AG10803 (cell line): Measurements from ENCODE around the gene CATSPERZ.

Experiments
- DNase-seq: peaks from one replicate; pipeline ENCODE4 v3.0.0; 2010; ENCODE audit warnings: low read depth
- H3K4me3 ChIP-seq: 2 replicates; pipeline ENCODE4 v1.5.1; 2011; ENCODE audit warnings: mild to moderate bottlenecking, low read length, control low read depth
- CTCF ChIP-seq: conservative IDR thresholded peaks from 2 replicates; pipeline ENCODE4 v1.5.1; 2011; ENCODE audit warnings: mild to moderate bottlenecking, low read length, control low read depth, inconsistent platforms

Gene CATSPERZ

GRCh38 chr11:64299847-64300648 lies at the start of gene CATSPERZ:
Gene CATSPERZ (plus strand): TSS chr11:64300358. CDS start chr11:64300411, 53 bp downstream.
- H3K4me3 ChIP-seq: peak within 1 kb of the TSS; percentile 44
- no peak for TF ChIP-seq CTCF
- no peak for DNase-seq

GRCh38 chr11:64250415-64251015 lies 49.6 kb upstream of the CATSPERZ start:
- no peak for TF ChIP-seq CTCF
- peak overlapping the region; percentile 67 for H3K4me3 ChIP-seq
- no peak for DNase-seq

GRCh38 chr11:64251016-64251752 lies 49.0 kb upstream of the CATSPERZ start, which contains the start of gene PLCB3:
Gene PLCB3 (plus strand): TSS chr11:64251530. CDS start chr11:64251650, 120 bp downstream.
- peak; percentile 37 for DNase-seq
- TF ChIP-seq CTCF: peak; percentile 43
- peak within 1 kb of the TSS; percentile 78 for H3K4me3 ChIP-seq

- peak overlapping the region; percentile 78 for H3K4me3 ChIP-seq
- no peak for DNase-seq
- TF ChIP-seq CTCF: no peak
Measured at GRCh38 chr11:64251753-64252002, 48.5 kb upstream of the CATSPERZ start.

- peak overlapping the region; percentile 78 for H3K4me3 ChIP-seq
- TF ChIP-seq CTCF: peak; percentile 54
- DNase-seq: peak; percentile 34
Measured at GRCh38 chr11:64252003-64252872, 47.9 kb upstream of the CATSPERZ start.

GRCh38 chr11:64253043-64253442 lies 47.1 kb upstream of the CATSPERZ start:
- no peak for TF ChIP-seq CTCF
- DNase-seq: no peak
- H3K4me3 ChIP-seq: peak overlapping the region; percentile 78
